ENCODE data around the gene MAST3.

The MAST3 gene

DNA sequence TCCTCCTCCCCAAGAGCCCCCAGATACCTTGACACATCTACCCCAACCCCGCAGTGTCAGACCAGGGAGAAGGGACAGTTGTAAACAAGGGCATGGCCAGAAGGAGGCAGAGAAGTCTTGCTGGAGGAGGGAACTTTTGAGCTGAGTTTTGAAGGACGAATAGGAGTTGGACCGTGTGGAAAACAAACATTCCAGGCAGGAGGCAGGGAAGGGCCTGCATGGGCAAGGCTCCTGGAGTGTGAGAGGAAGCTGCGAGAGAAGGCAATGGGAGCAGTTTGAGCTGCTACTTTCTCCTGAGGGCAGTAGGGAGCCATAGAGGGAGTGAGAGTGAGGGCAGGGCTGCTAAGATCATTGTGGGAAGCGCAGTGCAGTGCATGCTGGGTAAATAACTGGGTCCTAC, 34.1 kb upstream of the MAST3 start (continued):
- TF ChIP-seq ZSCAN30 (tag by site-specific recombination; IDR thresholded peaks at IDR 0.05): no peak
- no peak for TF ChIP-seq MZF1 (tag by site-specific recombination; IDR thresholded peaks at IDR 0.05; ENCODE audit: borderline replicate concordance)
- no peak for TF ChIP-seq ZNF501 (tag by site-specific recombination; IDR thresholded peaks at IDR 0.05)
- TF ChIP-seq ZNF274 (IDR thresholded peaks at IDR 0.05; ENCODE audit: low read length): no peak
- TF ChIP-seq ZNF274 (tag by site-specific recombination; IDR thresholded peaks at IDR 0.05; ENCODE audit: borderline replicate concordance): no peak
- TF ChIP-seq ZNF18 (tag by site-specific recombination; IDR thresholded peaks at IDR 0.05): no peak
- TF ChIP-seq ZNF76 (tag by site-specific recombination; IDR thresholded peaks at IDR 0.05; ENCODE audit: borderline replicate concordance, low read depth): peak; percentile 82
- TF ChIP-seq GLIS1 (tag by site-specific recombination; IDR thresholded peaks at IDR 0.05): peak; percentile 86
- TF ChIP-seq ZNF223 (tag by site-specific recombination; IDR thresholded peaks at IDR 0.05): no peak
- peak; percentile 76 for TF ChIP-seq PRDM1 (tag by site-specific recombination; IDR thresholded peaks at IDR 0.05)
- TF ChIP-seq, protein P1, sequence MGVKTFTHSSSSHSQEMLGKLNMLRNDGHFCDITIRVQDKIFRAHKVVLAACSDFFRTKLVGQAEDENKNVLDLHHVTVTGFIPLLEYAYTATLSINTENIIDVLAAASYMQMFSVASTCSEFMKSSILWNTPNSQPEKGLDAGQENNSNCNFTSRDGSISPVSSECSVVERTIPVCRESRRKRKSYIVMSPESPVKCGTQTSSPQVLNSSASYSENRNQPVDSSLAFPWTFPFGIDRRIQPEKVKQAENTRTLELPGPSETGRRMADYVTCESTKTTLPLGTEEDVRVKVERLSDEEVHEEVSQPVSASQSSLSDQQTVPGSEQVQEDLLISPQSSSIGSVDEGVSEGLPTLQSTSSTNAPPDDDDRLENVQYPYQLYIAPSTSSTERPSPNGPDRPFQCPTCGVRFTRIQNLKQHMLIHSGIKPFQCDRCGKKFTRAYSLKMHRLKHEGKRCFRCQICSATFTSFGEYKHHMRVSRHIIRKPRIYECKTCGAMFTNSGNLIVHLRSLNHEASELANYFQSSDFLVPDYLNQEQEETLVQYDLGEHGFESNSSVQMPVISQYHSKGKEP (tag by site-specific recombination; IDR thresholded peaks at IDR 0.05): no peak
- TF ChIP-seq, protein P2, sequence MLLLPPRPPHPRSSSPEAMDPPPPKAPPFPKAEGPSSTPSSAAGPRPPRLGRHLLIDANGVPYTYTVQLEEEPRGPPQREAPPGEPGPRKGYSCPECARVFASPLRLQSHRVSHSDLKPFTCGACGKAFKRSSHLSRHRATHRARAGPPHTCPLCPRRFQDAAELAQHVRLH (tag by site-specific recombination; IDR thresholded peaks at IDR 0.05): peak; percentile 86
- TF ChIP-seq HOXA7 (CRISPR knock-in tag; IDR thresholded peaks at IDR 0.05; ENCODE audit: borderline replicate concordance): no peak
- no peak for TF ChIP-seq ZNF354C (tag by site-specific recombination; IDR thresholded peaks at IDR 0.05; ENCODE audit: borderline replicate concordance, low read depth)
- no peak for TF ChIP-seq ZNF473 (tag by site-specific recombination; IDR thresholded peaks at IDR 0.05)
- no peak for TF ChIP-seq ZNF530 (tag by site-specific recombination; IDR thresholded peaks at IDR 0.05; ENCODE audit: low read depth)
- no peak for TF ChIP-seq FEZF1 (tag by site-specific recombination; IDR thresholded peaks at IDR 0.05)
- TF ChIP-seq SP7 (tag by site-specific recombination; IDR thresholded peaks at IDR 0.05): 0 out of 2 replicates have a peak, but pooled peaks have one; percentile 25
- TF ChIP-seq ZNF311 (tag by site-specific recombination; IDR thresholded peaks at IDR 0.05; ENCODE audit: borderline replicate concordance): no peak
- 0 out of 2 replicates have a peak, but pooled peaks have one; percentile 17 for TF ChIP-seq ZNF629 (tag by site-specific recombination; IDR thresholded peaks at IDR 0.05)
- peak; percentile 96 for TF ChIP-seq ZFP3 (tag by site-specific recombination; IDR thresholded peaks at IDR 0.05; ENCODE audit: low read depth)
- TF ChIP-seq ZNF2 (tag by site-specific recombination; IDR thresholded peaks at IDR 0.05): no peak
- TF ChIP-seq REST (tag by site-specific recombination; IDR thresholded peaks at IDR 0.05): no peak
- peak; percentile 61; the same call in 1 of the 2 replicates for TF ChIP-seq KLF8 (tag by site-specific recombination; IDR thresholded peaks at IDR 0.05)
- no peak for TF ChIP-seq ZNF558 (tag by site-specific recombination; IDR thresholded peaks at IDR 0.05)
- peak; percentile 99 for TF ChIP-seq ZNF16 (tag by site-specific recombination; IDR thresholded peaks at IDR 0.05; ENCODE audit: low read depth)
- TF ChIP-seq ZNF544 (tag by site-specific recombination; IDR thresholded peaks at IDR 0.05): no peak
- no peak for TF ChIP-seq ZNF426 (tag by site-specific recombination; IDR thresholded peaks at IDR 0.05)
- peak; percentile 42; the same call in 1 of the 2 replicates for TF ChIP-seq ZNF639 (tag by site-specific recombination; IDR thresholded peaks at IDR 0.05)
- peak; percentile 77 for TF ChIP-seq ZIC2 (tag by site-specific recombination; IDR thresholded peaks at IDR 0.05)
- TF ChIP-seq ZNF610 (tag by site-specific recombination; IDR thresholded peaks at IDR 0.05; ENCODE audit: borderline replicate concordance): no peak
- TF ChIP-seq, protein P3, sequence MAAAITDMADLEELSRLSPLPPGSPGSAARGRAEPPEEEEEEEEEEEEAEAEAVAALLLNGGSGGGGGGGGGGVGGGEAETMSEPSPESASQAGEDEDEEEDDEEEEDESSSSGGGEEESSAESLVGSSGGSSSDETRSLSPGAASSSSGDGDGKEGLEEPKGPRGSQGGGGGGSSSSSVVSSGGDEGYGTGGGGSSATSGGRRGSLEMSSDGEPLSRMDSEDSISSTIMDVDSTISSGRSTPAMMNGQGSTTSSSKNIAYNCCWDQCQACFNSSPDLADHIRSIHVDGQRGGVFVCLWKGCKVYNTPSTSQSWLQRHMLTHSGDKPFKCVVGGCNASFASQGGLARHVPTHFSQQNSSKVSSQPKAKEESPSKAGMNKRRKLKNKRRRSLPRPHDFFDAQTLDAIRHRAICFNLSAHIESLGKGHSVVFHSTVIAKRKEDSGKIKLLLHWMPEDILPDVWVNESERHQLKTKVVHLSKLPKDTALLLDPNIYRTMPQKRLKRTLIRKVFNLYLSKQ (tag by site-specific recombination; IDR thresholded peaks at IDR 0.05; ENCODE audit: borderline replicate concordance): no peak
- TF ChIP-seq YY2 (tag by site-specific recombination; IDR thresholded peaks at IDR 0.05): no peak

Measured in HEK293 (cell line).